Endothelial cell of hepatic sinusoid (primary cell): ENCODE results near the gene KIAA1191.
"Not testable (repeated sequence)": the region's sequence is repeated elsewhere in the genome, so short reads cannot be mapped to it uniquely, and the experiment has no call there.

Source experiments
- in situ Hi-C: cut with HindIII; loops from 2 replicates; pipeline ENCODE4 v1.10.0; 2017; ENCODE audit warnings: low sequenced_read_pairs

The KIAA1191 gene

GRCh38 chr5:176317534-176318374 is 43.8 kb downstream of the KIAA1191 start:
- in situ Hi-C loops, result no loop called here

- in situ Hi-C loops, result not testable (repeated sequence)
Observed at GRCh38 chr5:176305356-176305755, 56.2 kb downstream of the KIAA1191 start.
